Body of pancreas (tissue), 4 donors: ENCODE measurements around the gene RNASEH2B.

Experiments
- CTCF ChIP-seq, 7 experiments: fragments of 450-650 bp in 4 of 7; fragments of 200-600 bp in 3 of 7; sonication (generic) in 3 of 7; IDR thresholded peaks; one replicate each; pipeline ENCODE4 v1.5.1; 2016 to 2019; ENCODE audit warnings: antibody characterized with exemption in 7 of 7
- POLR2A ChIP-seq, 3 donors: fragments of 450-650 bp; IDR thresholded peaks; one replicate each; pipeline ENCODE4 v1.6.1; 2016; ENCODE audit warnings: antibody characterized with exemption in 3 of 3, mild to moderate bottlenecking in 2 of 3

- TF ChIP-seq CTCF (IDR thresholded peaks at IDR 0.05) (no peak), POLR2A (IDR thresholded peaks at IDR 0.05) (no peak)
Measured at GRCh38 chr13:50891206-50891605, 18.4 kb upstream of the RNASEH2B start.
